SK-N-MC (cell line): ENCODE measurements around the gene PARD3B.

Experiments used
- EZH2 ChIP-seq: fragments of 200-600 bp; sonication (generic); IDR thresholded peaks from one replicate; pipeline ENCODE4 v1.6.1; 2017; ENCODE audit warnings: antibody characterized with exemption
- POLR2AphosphoS5 ChIP-seq: IDR thresholded peaks from 2 replicates; pipeline ENCODE4 v1.6.1; 2012; ENCODE audit warnings: mild to moderate bottlenecking, low read depth, low read length, borderline replicate concordance

- TF ChIP-seq EZH2 (no peak), POLR2AphosphoS5 (no peak)
These were observed 40.7 kb upstream of the PARD3B start for GRCh38 chr2:204504594-204504993.
